Activated CD4-positive, alpha-beta T cell treated with anti-CD3 and anti-CD28 coated beads for 1 hour (primary cell): Measurements from ENCODE around the gene CHN2.

Source experiments
- DNase-seq: peaks from one replicate; pipeline ENCODE4 v3.0.0-alpha.2; 2020

The CHN2 gene

GRCh38 chr7:29288181-29289091 is 93.9 kb downstream of the CHN2 start:
- DNase-seq, result no peak

GRCh38 chr7:29289156-29290021 is 94.8 kb downstream of the CHN2 start:
- no peak for DNase-seq

- DNase-seq, result no peak
These were observed 96.3 kb downstream of the CHN2 start for GRCh38 chr7:29290829-29291228.

GRCh38 chr7:29291723-29292618 is 97.4 kb downstream of the CHN2 start:
- DNase-seq, result no peak

GRCh38 chr7:29292886-29293658 is 98.5 kb downstream of the CHN2 start:
- no peak for DNase-seq

GRCh38 chr7:29296421-29296820 is 101.8 kb downstream of the CHN2 start:
- DNase-seq, result no peak

GRCh38 chr7:29297194-29297890 is 102.8 kb downstream of the CHN2 start:
- DNase-seq, result no peak

- no peak for DNase-seq
These were observed 104.5 kb downstream of the CHN2 start for GRCh38 chr7:29299086-29299485.

- no peak for DNase-seq
These were observed 105.5 kb downstream of the CHN2 start for GRCh38 chr7:29300026-29300480.

- DNase-seq, result no peak
These were observed 106.1 kb downstream of the CHN2 start for GRCh38 chr7:29300649-29301048.

GRCh38 chr7:29302666-29303395 is 108.3 kb downstream of the CHN2 start:
- DNase-seq, result no peak

- no peak for DNase-seq
These were observed 110.2 kb downstream of the CHN2 start for GRCh38 chr7:29304756-29305155.

- no peak for DNase-seq
These were observed 111.9 kb downstream of the CHN2 start for GRCh38 chr7:29306319-29306991.

- no peak for DNase-seq
These were observed 113.8 kb downstream of the CHN2 start for GRCh38 chr7:29308424-29308823.

GRCh38 chr7:29309041-29309854 is 114.7 kb downstream of the CHN2 start:
- no peak for DNase-seq

- DNase-seq, result no peak
These were observed 116.0 kb downstream of the CHN2 start for GRCh38 chr7:29310625-29311024.

- no peak for DNase-seq
These were observed 116.7 kb downstream of the CHN2 start for GRCh38 chr7:29311314-29311713.

GRCh38 chr7:29314148-29314547 is 119.6 kb downstream of the CHN2 start:
- no peak for DNase-seq
